GM21390 (cell line): ENCODE measurements around the gene PCDH9.
A peak's percentile ranks its signal among the peaks of the same experiment; 100 is the strongest.
"Not testable (repeated sequence)": the region's sequence is repeated elsewhere in the genome, so short reads cannot be mapped to it uniquely, and the experiment has no call there.

Experiments used
- ATAC-seq: cut with Tn5 transposase; IDR thresholded peaks from one replicate; pipeline ENCODE4 v1.9.1; 2021; ENCODE audit not compliant: unreplicated experiment

PCDH9 gene

DNA sequence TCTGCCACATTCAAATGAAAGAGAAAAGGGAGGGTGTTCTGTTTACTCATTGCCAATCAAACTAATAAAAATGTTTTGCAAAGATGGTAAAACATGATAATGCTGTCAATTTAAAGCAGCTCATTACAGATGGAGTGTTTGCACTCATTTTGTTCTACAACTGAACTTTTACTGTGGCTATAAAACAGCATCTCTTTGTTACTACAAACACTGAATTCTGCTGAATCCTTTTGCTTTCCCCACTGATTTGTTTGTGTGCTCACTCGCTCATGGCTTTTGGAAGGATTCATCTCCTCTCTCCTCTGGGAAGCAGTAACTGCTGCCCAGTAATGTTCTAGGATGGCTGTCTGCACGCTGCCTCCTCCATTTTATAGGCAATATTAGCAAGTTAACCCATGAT lies 434.5 kb downstream of the PCDH9 start:
- ATAC-seq, result no peak

- ATAC-seq, result peak; percentile 77
Measured at GRCh38 chr13:66794340-66795031, 435.6 kb downstream of the PCDH9 start.

DNA sequence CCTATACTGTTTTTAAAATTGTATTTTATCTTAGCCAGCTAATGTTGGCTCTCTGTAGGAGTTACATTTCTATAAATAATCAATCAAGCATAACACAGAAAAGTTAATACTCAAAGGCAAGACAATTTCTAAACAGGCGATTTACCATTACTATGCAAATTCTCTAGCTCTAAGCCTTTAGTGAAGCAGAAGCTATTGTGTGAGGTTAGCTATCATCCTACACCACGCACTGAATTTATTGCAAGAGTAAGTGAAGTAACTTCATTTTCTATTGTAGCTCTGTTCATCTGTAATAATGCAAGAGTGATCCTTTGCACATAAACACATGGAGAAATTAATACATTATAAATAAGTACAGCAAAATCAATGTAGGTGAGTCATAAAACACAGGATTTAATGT lies 439.3 kb downstream of the PCDH9 start:
- ATAC-seq, result no peak

- ATAC-seq, result no peak
Measured at GRCh38 chr13:66781241-66781640, 448.9 kb downstream of the PCDH9 start.

DNA sequence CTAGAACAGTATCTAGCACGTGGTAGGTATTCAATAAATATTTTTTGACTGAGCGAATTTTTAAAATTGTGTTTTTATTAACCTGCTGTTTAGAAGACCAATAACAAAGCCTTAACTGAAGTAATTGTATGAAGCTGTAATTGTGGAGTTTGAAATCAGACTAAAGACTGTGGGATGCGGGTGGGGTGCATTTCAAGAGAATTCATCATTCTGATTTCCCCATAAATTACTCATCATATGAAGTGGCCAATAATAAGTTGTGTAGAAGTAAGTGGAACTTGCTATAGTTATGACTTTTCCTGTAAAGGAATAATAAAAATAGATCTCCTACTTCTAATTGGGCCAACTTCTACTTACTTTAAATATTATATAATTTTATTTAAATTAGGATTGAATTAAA lies 449.3 kb downstream of the PCDH9 start:
- ATAC-seq, result no peak

GRCh38 chr13:66778461-66778860 lies 451.7 kb downstream of the PCDH9 start:
- no peak for ATAC-seq

DNA sequence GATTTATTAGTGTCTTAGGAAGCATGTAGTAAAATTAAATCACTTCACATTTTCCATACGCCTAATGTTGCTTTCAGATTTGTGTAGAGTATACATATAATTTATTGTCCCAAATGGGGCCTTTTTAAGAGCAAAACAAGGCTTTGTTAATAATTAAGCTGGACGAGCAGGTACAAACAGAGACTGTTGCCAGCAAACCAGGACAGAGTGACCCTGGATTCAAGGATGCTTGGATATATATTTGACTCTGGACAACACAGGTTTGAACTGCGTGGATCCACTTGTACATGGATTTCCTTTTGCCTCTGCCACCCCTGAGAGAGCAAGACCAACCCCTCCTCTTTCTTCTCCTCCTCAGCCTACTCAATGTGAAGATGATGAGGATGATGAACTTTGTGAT lies 454.9 kb downstream of the PCDH9 start:
- ATAC-seq, result no peak

DNA sequence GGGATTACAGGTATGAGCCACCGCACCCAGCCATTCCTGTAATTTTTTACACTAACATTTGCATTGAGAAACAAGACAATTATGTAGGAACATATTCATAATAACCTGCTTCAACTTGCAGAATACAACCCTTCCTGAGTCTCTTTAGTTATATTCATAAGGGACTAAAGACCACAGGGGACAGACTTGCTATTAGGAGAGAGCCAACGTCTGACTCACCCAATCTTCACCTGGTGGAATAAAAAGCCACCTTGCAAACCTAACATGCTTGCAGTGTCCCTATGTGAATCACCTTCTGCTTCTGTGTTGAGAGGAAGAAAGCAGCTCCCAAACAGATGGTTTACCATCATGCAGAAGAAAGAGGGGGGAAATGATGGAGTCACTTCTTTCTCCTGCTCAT lies 456.1 kb downstream of the PCDH9 start:
- ATAC-seq, result no peak

- no peak for ATAC-seq
Measured at GRCh38 chr13:66765559-66765958, 464.6 kb downstream of the PCDH9 start.

GRCh38 chr13:66760678-66761077 lies 469.5 kb downstream of the PCDH9 start:
- not testable (repeated sequence) for ATAC-seq

DNA sequence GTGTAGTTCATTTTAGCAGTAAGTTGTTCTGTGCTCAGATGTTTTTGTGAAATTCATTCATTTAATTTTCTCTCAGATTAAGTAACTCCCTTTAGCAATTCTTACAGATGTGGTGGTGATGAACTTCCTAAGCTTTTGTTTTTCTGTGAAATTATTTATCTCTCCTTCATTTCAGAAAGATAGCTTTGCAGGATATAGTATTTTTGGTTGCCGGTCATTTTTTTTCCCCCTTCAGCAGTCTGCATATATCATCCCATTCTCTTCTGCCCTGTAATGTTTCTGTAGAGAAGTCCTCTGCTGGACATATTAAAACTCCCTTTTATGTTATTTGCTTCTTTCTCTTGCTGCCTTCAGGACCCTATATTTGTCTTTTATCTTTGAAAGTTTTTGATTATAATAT lies 470.2 kb downstream of the PCDH9 start:
- ATAC-seq, result no peak

DNA sequence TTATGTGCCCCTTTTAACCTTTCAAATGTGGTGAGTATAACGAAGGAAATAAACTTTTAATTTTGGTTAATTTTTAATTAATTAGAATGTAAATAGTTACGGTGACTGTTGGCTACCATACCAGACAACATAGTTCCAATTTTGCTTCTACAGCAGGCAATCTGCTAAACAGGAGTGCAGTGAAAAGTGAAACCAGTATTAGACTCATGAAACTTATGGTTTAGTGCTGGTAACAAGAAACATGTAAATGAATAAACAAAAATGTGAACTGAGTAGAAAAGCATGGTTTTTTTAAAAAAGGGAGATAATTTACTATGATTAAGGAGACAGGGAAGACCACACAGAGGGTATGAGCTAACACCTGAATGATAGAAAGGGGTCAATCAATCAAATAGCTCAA lies 478.4 kb downstream of the PCDH9 start:
- ATAC-seq, result no peak

DNA sequence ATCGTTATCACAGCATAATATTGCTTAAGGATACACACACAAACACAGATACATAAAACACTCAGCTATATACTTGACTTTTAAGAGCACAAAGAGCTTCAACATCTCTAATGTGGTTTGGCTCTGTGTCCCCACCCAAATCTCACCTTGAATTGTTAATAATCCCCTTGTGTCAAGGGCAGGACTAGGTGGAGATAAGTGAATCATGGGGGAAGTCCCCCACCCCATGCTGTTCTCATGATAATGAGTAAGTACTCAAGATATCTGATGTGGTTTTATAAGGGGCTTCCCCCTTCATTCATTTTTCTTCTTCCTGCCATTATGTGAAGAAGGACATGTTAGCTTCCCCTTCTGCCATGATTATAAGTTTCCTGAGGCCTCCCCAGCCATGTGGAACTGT lies 481.4 kb downstream of the PCDH9 start:
- ATAC-seq, result no peak

GRCh38 chr13:66745307-66745706 lies 484.8 kb downstream of the PCDH9 start:
- ATAC-seq, result no peak

GRCh38 chr13:66723576-66723975 lies 506.6 kb downstream of the PCDH9 start:
- no peak for ATAC-seq

- ATAC-seq, result no peak
Measured at GRCh38 chr13:66716538-66716937, 513.6 kb downstream of the PCDH9 start.

GRCh38 chr13:66714795-66715194 lies 515.3 kb downstream of the PCDH9 start:
- ATAC-seq, result no peak

DNA sequence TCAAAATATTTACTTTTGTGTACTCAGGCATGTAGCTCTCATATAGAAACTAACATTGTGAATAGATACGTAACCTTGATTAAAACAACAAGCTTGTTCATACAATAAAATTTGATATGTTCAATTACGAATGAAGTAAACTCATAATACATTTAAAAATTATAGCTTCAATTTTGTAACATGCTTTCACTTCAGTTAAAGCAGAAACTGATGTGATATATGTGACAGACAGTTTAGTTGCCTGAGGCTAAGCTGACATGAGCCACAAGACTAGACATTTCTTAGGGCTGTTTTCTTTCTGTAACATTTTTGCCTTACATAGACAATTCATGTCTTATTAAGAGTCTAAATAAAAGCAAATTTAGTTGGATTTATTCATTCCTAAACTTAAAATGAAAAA lies 526.0 kb downstream of the PCDH9 start:
- no peak for ATAC-seq

DNA sequence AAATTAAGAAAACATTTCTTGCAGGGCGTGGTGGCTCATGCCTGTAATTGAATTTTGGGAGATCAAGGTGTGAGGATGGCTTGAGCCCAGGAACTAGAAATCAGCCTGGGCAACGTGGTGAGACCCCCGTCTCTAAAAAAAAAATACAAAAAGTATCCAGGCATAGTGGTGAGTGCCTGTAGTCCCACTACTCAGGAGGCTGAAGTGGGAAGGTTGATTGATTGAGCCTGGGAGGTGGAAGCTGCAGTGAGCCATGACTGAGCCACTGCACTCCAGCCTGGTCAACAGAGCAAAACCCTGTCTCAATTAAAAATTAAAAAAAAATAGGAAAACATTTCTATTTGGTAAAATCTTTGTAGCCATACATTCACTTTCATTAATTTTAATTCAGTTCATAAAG lies 526.5 kb downstream of the PCDH9 start:
- no peak for ATAC-seq

DNA sequence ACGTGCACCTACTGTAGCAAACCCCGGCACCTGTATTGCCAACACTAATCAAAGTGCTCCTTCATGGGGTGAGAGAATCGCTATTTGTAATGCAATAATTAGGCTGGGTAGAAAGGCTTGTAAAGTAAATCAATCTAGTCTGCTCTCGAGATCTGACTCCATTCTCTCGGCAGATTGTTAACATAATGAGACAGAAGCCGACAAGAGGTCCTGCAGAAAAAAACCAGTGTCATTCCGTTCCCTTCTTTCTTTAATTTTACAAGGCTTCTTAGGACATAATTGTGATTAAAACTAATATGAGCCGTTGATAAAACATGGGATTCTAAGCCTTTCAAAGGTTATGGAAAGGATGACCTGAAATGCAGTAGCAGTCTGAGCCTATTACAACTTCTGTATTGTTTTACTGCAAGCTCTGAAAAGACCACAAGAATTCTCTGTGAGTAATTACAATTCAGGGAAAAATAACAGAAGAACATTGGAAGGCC lies 530.0 kb downstream of the PCDH9 start:
- no peak for ATAC-seq

DNA sequence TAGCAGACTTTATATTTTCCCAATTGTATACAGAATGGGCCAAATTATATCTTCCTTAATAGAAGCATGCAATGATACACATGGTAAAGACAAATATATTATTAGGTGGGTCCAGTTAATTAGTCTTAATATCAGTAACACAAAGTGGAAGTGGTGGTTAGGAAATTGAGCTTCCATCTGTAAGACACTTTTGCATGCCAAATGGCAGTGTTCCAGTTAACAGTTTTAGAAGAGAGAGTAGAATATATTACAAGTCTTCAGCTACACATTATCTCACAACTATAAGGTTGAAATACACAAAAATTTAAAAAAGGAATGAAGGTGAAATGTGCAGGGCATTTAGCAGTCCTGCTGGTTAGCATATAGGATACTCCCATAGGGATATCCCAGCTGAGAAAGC lies 536.5 kb downstream of the PCDH9 start:
- no peak for ATAC-seq

DNA sequence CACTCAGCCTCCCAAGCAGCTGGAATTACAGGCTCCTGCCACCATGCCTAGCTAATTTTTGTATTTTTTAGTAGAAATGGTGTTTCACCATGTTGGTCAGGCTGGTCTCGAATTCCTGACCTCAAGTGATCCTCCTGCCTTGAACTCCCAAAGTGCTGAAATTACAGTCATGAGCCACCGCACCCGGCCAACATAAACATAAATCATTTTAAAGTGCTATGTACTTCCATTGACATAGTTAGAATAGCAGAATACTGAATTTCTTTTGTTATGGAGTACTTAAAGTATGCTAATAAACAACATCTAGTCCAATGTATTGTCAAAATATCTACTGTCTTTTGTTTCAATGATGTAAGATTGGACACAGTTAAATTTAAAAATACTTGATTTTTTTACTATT lies 539.0 kb downstream of the PCDH9 start:
- ATAC-seq, result no peak

DNA sequence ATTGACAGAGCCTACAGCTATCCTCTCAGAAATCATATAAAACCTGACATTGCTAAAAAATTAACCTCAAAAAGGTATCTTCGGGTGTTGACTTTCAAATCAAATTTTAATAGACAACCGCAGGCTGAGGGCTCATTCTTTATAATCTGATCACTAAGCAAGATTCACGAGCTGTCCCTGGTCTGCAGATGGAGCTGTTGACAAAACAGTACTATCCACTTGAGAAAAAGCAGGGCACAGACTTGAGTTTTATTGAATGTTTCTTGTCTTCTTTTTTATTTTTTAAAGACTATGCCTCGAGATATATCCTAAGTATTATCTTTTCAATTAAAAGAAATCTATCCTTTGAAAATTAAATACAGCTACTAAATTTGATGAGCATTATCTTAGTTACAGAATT lies 540.5 kb downstream of the PCDH9 start:
- ATAC-seq, result no peak
